H1 (cell line): ENCODE results near the gene UTS2R. TPM values are rescaled to one million over a fixed set of nuclear protein-coding genes. Genes with fewer than 3 reads are reported as not detected.

Source experiments
- CTCF ChIA-PET: fragments of 300-600 bp; sonication (Branson Sonifier 250); formaldehyde crosslinking; loops from one replicate; lab custom pipeline; 2021; ENCODE audit not compliant: partially characterized antibody; lab: Charles Lee
- POLR2A ChIA-PET: fragments of 300-600 bp; sonication (Branson Sonifier 250); formaldehyde crosslinking; loops from one replicate; lab custom pipeline; 2021; ENCODE audit warnings: inconsistent platforms; ENCODE audit not compliant: partially characterized antibody; lab: Charles Lee
- DNase-seq, 2 experiments: peaks; one replicate each; pipeline versions ENCODE4 v3.0.0 to v3.0.0-alpha.2; 2010 to 2022; ENCODE audit warnings: low spot score in 2 of 2, low read depth in 1 of 2, mixed read lengths in 1 of 2
- FAIRE-seq: peaks from 2 replicates; lab custom pipeline; 2011; peaks lifted over from hg19 to GRCh38; lab: Jason Lieb, UNC
- H2AFZ ChIP-seq: 2 replicates; pipeline ENCODE4 v1.8.1; 2012; ENCODE audit warnings: low read length, inconsistent platforms
- H2AK5ac ChIP-seq: 2 replicates; pipeline ENCODE4 v1.6.1; 2013; ENCODE audit warnings: low read depth, low read length
- H2BK120ac ChIP-seq: replicated peaks from 2 replicates; pipeline ENCODE3; 2013; ENCODE audit warnings: low read depth, low read length, inconsistent platforms
- H2BK12ac ChIP-seq: 2 replicates; pipeline ENCODE4 v1.6.1; 2013; ENCODE audit warnings: low read depth, low read length
- H2BK15ac ChIP-seq: 2 replicates; pipeline ENCODE4 v1.6.1; 2013; ENCODE audit warnings: low read length
- H2BK20ac ChIP-seq: 2 replicates; pipeline ENCODE4 v1.6.1; 2013; ENCODE audit warnings: low read length
- H2BK5ac ChIP-seq: 2 replicates; pipeline ENCODE4 v1.6.1; 2013; ENCODE audit warnings: low read depth, low read length
- H3K14ac ChIP-seq: 2 replicates; pipeline ENCODE4 v1.6.1; 2013; ENCODE audit warnings: inconsistent platforms; ENCODE audit not compliant: insufficient read length
- H3K18ac ChIP-seq: 2 replicates; pipeline ENCODE4 v1.6.1; 2013; ENCODE audit warnings: low read length; ENCODE audit errors: extremely low read depth
- H3K23ac ChIP-seq: 2 replicates; pipeline ENCODE4 v1.6.1; 2013; ENCODE audit warnings: inconsistent platforms; ENCODE audit not compliant: insufficient read length
- H3K23me2 ChIP-seq: 2 replicates; pipeline ENCODE4 v1.6.1; 2013; ENCODE audit warnings: low read depth, low read length
- H3K27ac ChIP-seq: 2 replicates; pipeline ENCODE4 v1.6.1; 2011; ENCODE audit warnings: low read depth, low read length, inconsistent platforms
- H3K27me3 ChIP-seq, 4 experiments: replicated peaks in 1 of 4; 1 replicate in 1 of 4; 2 replicates in 3 of 4; pipeline versions ENCODE4 v1.6.1 to v1.8.1; 2011 to 2013; ENCODE audit warnings: low read length in 3 of 4, mild to moderate bottlenecking in 3 of 4, inconsistent platforms in 2 of 4, mixed read lengths in 2 of 4, moderate library complexity in 1 of 4; ENCODE audit not compliant: control insufficient read depth in 3 of 4, insufficient read depth in 3 of 4; ENCODE audit errors: extremely low read depth in 1 of 4
- H3K36me3 ChIP-seq, 4 experiments: 2 replicates each; pipeline versions ENCODE4 v1.6.1 to v1.8.1; 2011 to 2013; ENCODE audit warnings: mild to moderate bottlenecking in 4 of 4, low read length in 3 of 4, moderate library complexity in 2 of 4, control low read depth in 1 of 4, inconsistent platforms in 1 of 4; ENCODE audit not compliant: insufficient read depth in 4 of 4, control insufficient read depth in 2 of 4
- H3K4ac ChIP-seq: replicated peaks from 2 replicates; pipeline ENCODE3; 2013; ENCODE audit warnings: low read length, low read depth, mixed read lengths, inconsistent platforms; ENCODE audit not compliant: insufficient read length
- H3K4me1 ChIP-seq, 4 experiments: replicated peaks in 1 of 4; 1 replicate in 1 of 4; 2 replicates in 3 of 4; pipeline versions ENCODE4 v1.6.1 to v1.8.1; 2011 to 2013; ENCODE audit warnings: low read length in 3 of 4, inconsistent platforms in 2 of 4, mixed read lengths in 1 of 4; ENCODE audit not compliant: insufficient read depth in 4 of 4, control insufficient read depth in 3 of 4
- H3K4me2 ChIP-seq, 2 experiments: 2 replicates each; pipeline versions ENCODE4 v1.6.1 to v1.8.1; 2011 to 2013; ENCODE audit warnings: low read depth in 2 of 2, low read length in 2 of 2, control low read depth in 1 of 2, inconsistent platforms in 1 of 2, mild to moderate bottlenecking in 1 of 2; ENCODE audit not compliant: insufficient read depth in 1 of 2
- H3K4me3 ChIP-seq, 4 experiments: fragments of 200-600, 300-600 bp in 1 of 4; sonication (generic), shearing (Covaris generic), sonication (Bioruptor Twin) in 1 of 4; 2 replicates each; pipeline versions ENCODE4 v1.5.1 to v1.8.1; 2011 to 2016; ENCODE audit warnings: low read length in 4 of 4, low read depth in 3 of 4, control low read depth in 2 of 4, inconsistent platforms in 2 of 4, mild to moderate bottlenecking in 2 of 4, mixed read lengths in 1 of 4, moderate library complexity in 1 of 4; ENCODE audit not compliant: insufficient read depth in 2 of 4; ENCODE audit errors: extremely low read depth in 1 of 4
- H3K56ac ChIP-seq: replicated peaks from 2 replicates; pipeline ENCODE3; 2013; ENCODE audit warnings: low read depth, mild to moderate bottlenecking, mixed read lengths, low read length, inconsistent platforms; ENCODE audit not compliant: insufficient read length
- H3K79me1 ChIP-seq: 2 replicates; pipeline ENCODE4 v1.6.1; 2013; ENCODE audit warnings: low read depth, low read length, control low read depth
- H3K79me2 ChIP-seq, 2 experiments: 2 replicates each; pipeline versions ENCODE4 v1.6.1 to v1.8.1; 2012 to 2013; ENCODE audit warnings: low read length in 2 of 2, mild to moderate bottlenecking in 2 of 2, inconsistent platforms in 1 of 2; ENCODE audit not compliant: insufficient read depth in 2 of 2, control insufficient read depth in 1 of 2
- H3K9ac ChIP-seq, 4 experiments: replicated peaks in 1 of 4; 1 replicate in 1 of 4; 2 replicates in 3 of 4; pipeline versions ENCODE4 v1.6.1 to v1.8.1; 2011 to 2013; ENCODE audit warnings: low read depth in 3 of 4, low read length in 3 of 4, control low read depth in 2 of 4, mild to moderate bottlenecking in 2 of 4, moderate library complexity in 2 of 4, inconsistent platforms in 1 of 4; ENCODE audit errors: extremely low read depth in 1 of 4
- H3K9me3 ChIP-seq, 2 experiments: 2 replicates each; pipeline versions ENCODE4 v1.6.1 to v1.8.1; 2012 to 2013; ENCODE audit warnings: mild to moderate bottlenecking in 2 of 2, moderate library complexity in 2 of 2, control low read depth in 1 of 2, inconsistent platforms in 1 of 2, low read depth in 1 of 2, low read length in 1 of 2, mixed read lengths in 1 of 2; ENCODE audit not compliant: insufficient read depth in 2 of 2
- H4K20me1 ChIP-seq, 2 experiments: replicated peaks in 1 of 2; 2 replicates each; pipeline versions ENCODE3 to v1.8.1; 2011 to 2013; ENCODE audit warnings: inconsistent platforms in 2 of 2, low read length in 2 of 2, mild to moderate bottlenecking in 1 of 2; ENCODE audit not compliant: insufficient read depth in 2 of 2, control insufficient read depth in 1 of 2
- H4K5ac ChIP-seq: 2 replicates; pipeline ENCODE4 v1.6.1; 2013; ENCODE audit warnings: low read length, low read depth, mixed read lengths, inconsistent platforms; ENCODE audit not compliant: insufficient read length
- H4K8ac ChIP-seq: 2 replicates; pipeline ENCODE4 v1.8.0; 2013; ENCODE audit warnings: mild to moderate bottlenecking, moderate library complexity, low read length, inconsistent platforms; ENCODE audit not compliant: insufficient read depth; ENCODE audit errors: extremely low read depth
- H4K91ac ChIP-seq: replicated peaks from 2 replicates; pipeline ENCODE3; 2013; ENCODE audit warnings: low read length, mixed read lengths, inconsistent platforms; ENCODE audit not compliant: insufficient read length
- WGBS, 2 experiments: shearing (Covaris generic) in 1 of 2; methylation state at CpG; one replicate each; pipeline versions ENCODE4 v1.1.6 to v1.1.7; 2013 to 2015; ENCODE audit warnings: low lambda C conversion rate in 2 of 2, mixed read lengths in 2 of 2, inconsistent platforms in 1 of 2, low coverage in 1 of 2, missing lambda C conversion rate in 1 of 2; ENCODE audit not compliant: insufficient replicate concordance in 2 of 2, insufficient coverage in 1 of 2, insufficient read length in 1 of 2; ENCODE audit errors: extremely low coverage in 1 of 2, missing lambda C conversion rate in 1 of 2; 5-methylcytosine and 5-hydroxymethylcytosine counted together
- polyA plus RNA-seq, 7 experiments: library from polyadenylated mRNA; depleted of rRNA in 3 of 7; stranded (reverse) in 5 of 7; unstranded in 2 of 7; fragments of >200 nt in 5 of 7; fragments of 200-250 nt in 2 of 7; gene quantifications; 1 replicate in 5 of 7; 2 replicates in 1 of 7; 4 replicates in 1 of 7; pipeline versions ENCODE4 v1.2.1 to v1.2.3, GENCODE V29; 2011 to 2013; ENCODE audit warnings: missing spikeins in 2 of 7, mixed read lengths in 2 of 7
- total RNA-seq: library from RNA; stranded (reverse); fragmentation: NEBNext Ultra II Directional; extraction: Animal tissue kit (Norgen Biotek cat#: 25700); gene quantifications from 2 replicates; pipeline ENCODE4 v1.2.1, GENCODE V29; 2021

UTS2R gene
- total and polyA plus RNA-seq, 2 of the 8 experiments (the other 6 are each of a cell fraction or from before 2014, with no cell fraction given) = 0.27 TPM; not detected in 1

GRCh38 chr17:82388223-82388921 lies 16.8 kb downstream of the UTS2R start:
- Histone ChIP-seq H3K79me1 (no peaks in the 10 kb centered on the region), H3K9me3 (no peaks in the 10 kb centered on the region), H3K4me2 (no peak overlapping the region), H3K18ac (no peak overlapping the region), H3K4me3 (no peak overlapping the region), H2BK120ac (no peak overlapping the region), H4K8ac (peak overlapping the region; percentile 85; the same call in 1 of the 2 replicates), H3K23ac (no peak overlapping the region), H2BK12ac (no peak overlapping the region), H3K27me3 (no peaks in the 10 kb centered on the region), H3K79me2 (no peaks in the 10 kb centered on the region), H2BK5ac (no peak overlapping the region), H3K23me2 (no peaks in the 10 kb centered on the region), H2BK15ac (no peak overlapping the region), H3K27ac (no peak overlapping the region), H4K20me1 (peaks cover 0 to 1% of the 10 kb centered on the region in 2 experiments), H2BK20ac (no peak overlapping the region), H2AFZ (no peak overlapping the region), H3K9ac (no peak overlapping the region), H4K91ac (no peak overlapping the region), H3K56ac (no peak overlapping the region), H3K14ac (no peak overlapping the region), H3K4ac (no peak overlapping the region), H3K4me1 (peaks cover 0 to 9% (median 5%) of the 10 kb centered on the region in 4 experiments; a peak in 5 of 7 replicates), H3K36me3 (0 out of 8 replicates have a peak, but pooled peaks cover 0 to 2% (median 0%) of the 10 kb centered on the region in 4 experiments), H4K5ac (no peak overlapping the region), H2AK5ac (no peak overlapping the region)
- DNase-seq (no peak), FAIRE-seq (no peak)
- POLR2A ChIA-PET = no interaction called here
- WGBS, 2 experiments = 86% methylated on average over 14 of the region's 34 CpGs; no CpG with 5 or more reads in 1 of the 2 experiments
- CTCF ChIA-PET = interaction anchor here (0.6 to 1.7 kb wide), 2 partner anchors 33 to 47 kb away, joined by 3 read pairs; no protein-coding TSS in a partner anchor
